HepG2 (cell line): ENCODE data around the gene MRGPRF. TPM values are rescaled to one million over a fixed set of nuclear protein-coding genes. Genes with fewer than 3 reads are reported as not detected.

ENCODE experiments used
- ATAC-seq: fragments of 200-7000 bp; cut with Tn5 transposase; 3 replicates; pipeline ENCODE4 v1.9.1; 2020; ENCODE audit warnings: mild to moderate bottlenecking, moderate library complexity
- BruUV-seq: library from RNA; stranded (reverse); fragments of 400-500 nt; replicated peaks from 2 replicates; lab custom pipeline; 2021; lab: Mats Ljungman, UMichigan
- CTCF ChIA-PET: fragments of 300-600 bp; formaldehyde crosslinking; extraction: SDS; loops from one replicate; lab custom pipeline; 2021; ENCODE audit warnings: low total read pairs, inconsistent platforms, low intra/inter-chr PET ratio; lab: Yijun Ruan, JAX
- POLR2A ChIA-PET: fragments of 350-600 bp; sonication (Branson Sonifier 250); formaldehyde crosslinking; loops from one replicate; lab custom pipeline; 2020; ENCODE audit warnings: antibody characterized with exemption, inconsistent platforms; lab: Yijun Ruan, JAX
- DNase-seq: peaks from one replicate; pipeline ENCODE4 v3.0.0-alpha.2; 2015; ENCODE audit warnings: low spot score
- FAIRE-seq: peaks from 3 replicates; lab custom pipeline; 2011; peaks lifted over from hg19 to GRCh38; lab: Jason Lieb, UNC
- H2AFZ ChIP-seq: one replicate; pipeline ENCODE4 v1.6.1; 2011; ENCODE audit warnings: low read length, inconsistent platforms
- H3K27ac ChIP-seq: fragments of 300-600 bp; 3 replicates; pipeline ENCODE4 v1.8.0; 2011; ENCODE audit warnings: mixed run types, mild to moderate bottlenecking, mixed read lengths, low read length, inconsistent platforms; ENCODE audit not compliant: insufficient read depth; ENCODE audit errors: extremely low read length
- H3K27me3 ChIP-seq, 2 experiments: fragments of 200-600 bp in 1 of 2; 2 replicates in 1 of 2; 3 replicates in 1 of 2; pipeline versions ENCODE4 v1.6.0 to v1.8.0; 2011; ENCODE audit warnings: low read length in 2 of 2, mild to moderate bottlenecking in 2 of 2, moderate library complexity in 2 of 2, inconsistent platforms in 1 of 2; ENCODE audit not compliant: insufficient read depth in 2 of 2, control insufficient read depth in 1 of 2
- H3K36me3 ChIP-seq, 2 experiments: fragments of 200-600 bp in 1 of 2; replicated peaks in 1 of 2; 2 replicates in 1 of 2; 3 replicates in 1 of 2; pipeline versions ENCODE4 v1.5.1 to v1.8.0; 2011; ENCODE audit warnings: low read length in 2 of 2, inconsistent platforms in 1 of 2; ENCODE audit not compliant: insufficient read depth in 2 of 2, control insufficient read depth in 1 of 2
- H3K4me1 ChIP-seq: 2 replicates; pipeline ENCODE4 v1.5.1; 2012; ENCODE audit warnings: low read length, inconsistent platforms; ENCODE audit not compliant: insufficient read depth
- H3K4me2 ChIP-seq: 2 replicates; pipeline ENCODE4 v1.6.0; 2011; ENCODE audit warnings: low read depth, low read length, inconsistent platforms
- H3K4me3 ChIP-seq, 3 experiments: fragments of 200-600 bp in 1 of 3; sonication (generic), shearing (Covaris generic) in 1 of 3; replicated peaks in 1 of 3; 2 replicates each; pipeline ENCODE4 v1.5.1; 2011 to 2016; ENCODE audit warnings: low read length in 3 of 3, inconsistent platforms in 2 of 3, low read depth in 2 of 3, mild to moderate bottlenecking in 2 of 3, control low read depth in 1 of 3, mixed read lengths in 1 of 3; ENCODE audit not compliant: insufficient read depth in 1 of 3
- H3K79me2 ChIP-seq: one replicate; pipeline ENCODE4 v1.6.1; 2011; ENCODE audit warnings: low read length, inconsistent platforms; ENCODE audit not compliant: insufficient read depth
- H3K9ac ChIP-seq: 2 replicates; pipeline ENCODE4 v1.6.0; 2011; ENCODE audit warnings: mild to moderate bottlenecking, low read depth, low read length, inconsistent platforms; ENCODE audit not compliant: insufficient read depth
- H3K9me3 ChIP-seq: 2 replicates; pipeline ENCODE4 v1.5.1; 2012; ENCODE audit warnings: mild to moderate bottlenecking, low read length
- H4K20me1 ChIP-seq: 2 replicates; pipeline ENCODE4 v1.6.0; 2011; ENCODE audit warnings: inconsistent platforms, mild to moderate bottlenecking, low read length, moderate library complexity; ENCODE audit not compliant: insufficient read depth
- AGO2 ChIP-seq: fragments of 200-400 bp; formaldehyde crosslinking; optimal IDR thresholded peaks from 2 replicates; pipeline ENCODE3; 2017; ENCODE audit warnings: mild to moderate bottlenecking, low read depth, low read length, moderate library complexity
- TBL1XR1 ChIP-seq: fragments of 150-350 bp; IDR thresholded peaks from 2 replicates; pipeline ENCODE4 v1.6.1; 2014; ENCODE audit warnings: borderline replicate concordance, low read length; ENCODE audit not compliant: partially characterized antibody
- ZNF550 ChIP-seq: sonication (generic); formaldehyde crosslinking; IDR thresholded peaks from 2 replicates; pipeline ENCODE4 v1.4.0; 2020; ENCODE audit warnings: mild to moderate bottlenecking, missing genetic modification reagents, borderline replicate concordance
- ZNF746 ChIP-seq: sonication (generic); formaldehyde crosslinking; IDR thresholded peaks from 2 replicates; pipeline ENCODE4 v1.8.0; 2022; ENCODE audit warnings: mild to moderate bottlenecking, missing genetic modification reagents
- ZNF878 ChIP-seq: sonication (generic); formaldehyde crosslinking; IDR thresholded peaks from 2 replicates; pipeline ENCODE4 v1.8.1; 2023; ENCODE audit warnings: mild to moderate bottlenecking, missing genetic modification reagents, moderate library complexity
- WGBS: methylation state at CpG from one replicate; pipeline ENCODE4 v1.1.6; 2017; ENCODE audit warnings: low lambda C conversion rate; 5-methylcytosine and 5-hydroxymethylcytosine counted together
- in situ Hi-C: cut with HindIII; loops from 2 replicates; pipeline ENCODE4 v1.10.0; 2017; ENCODE audit warnings: low pct_unique_long_range_greater_than_20kb; ENCODE audit not compliant: extremely low pct_ligation_motif_present
- intact Hi-C: fragments of 100-400 bp; cut with micrococcal nuclease; formaldehyde crosslinking; loops from one replicate; pipeline ENCODE4 v1.10.0; 2022; ENCODE audit not compliant: unreplicated experiment
- polyA plus RNA-seq, 8 experiments: library from polyadenylated mRNA; depleted of rRNA in 3 of 8; stranded (reverse) in 7 of 8; unstranded in 1 of 8; fragments of >200 nt; fragmentation: Illumina TruSeq in 4 of 8; extraction: Trizol in 4 of 8; gene quantifications; 2 replicates each; pipeline versions ENCODE4 v1.2.1 to v1.2.3, GENCODE V29; 2011 to 2016; ENCODE audit warnings: low read depth in 4 of 8, missing spikeins in 1 of 8, mixed read lengths in 1 of 8; ENCODE audit not compliant: insufficient read depth in 1 of 8
- total RNA-seq, 5 experiments: library from RNA; depleted of rRNA; stranded (reverse); fragments of >200 nt; fragmentation: Illumina TruSeq; extraction: Trizol; gene quantifications; 2 replicates each; pipeline ENCODE4 v1.2.3, GENCODE V29; 2016; ENCODE audit warnings: low read depth in 1 of 5
- TF ChIP-seq, protein P1 (sequence below): sonication (generic); formaldehyde crosslinking; IDR thresholded peaks from 2 replicates; pipeline ENCODE4 v1.4.0; 2020; ENCODE audit warnings: missing genetic modification reagents, mild to moderate bottlenecking, borderline replicate concordance
- TF ChIP-seq, protein P2 (sequence below): sonication (generic); formaldehyde crosslinking; IDR thresholded peaks from 2 replicates; pipeline ENCODE4 v1.5.0; 2020; ENCODE audit warnings: mild to moderate bottlenecking, missing genetic modification reagents
- TF ChIP-seq, protein P3 (sequence below): sonication (generic); formaldehyde crosslinking; IDR thresholded peaks from 2 replicates; pipeline ENCODE4 v1.8.0; 2022; ENCODE audit warnings: mild to moderate bottlenecking, missing genetic modification reagents, moderate library complexity
- TF ChIP-seq, protein P4 (sequence below): sonication (generic); formaldehyde crosslinking; IDR thresholded peaks from 2 replicates; pipeline ENCODE4 v1.4.0; 2020; ENCODE audit warnings: missing genetic modification reagents
- TF ChIP-seq, protein P5 (sequence below): sonication (generic); formaldehyde crosslinking; IDR thresholded peaks from 2 replicates; pipeline ENCODE4 v1.4.0; 2020; ENCODE audit warnings: missing genetic modification reagents

The MRGPRF gene
- total and polyA plus RNA-seq, 2 of the 13 experiments (the other 11 are each of a cell fraction or from before 2014, with no cell fraction given) = not detected

DNA sequence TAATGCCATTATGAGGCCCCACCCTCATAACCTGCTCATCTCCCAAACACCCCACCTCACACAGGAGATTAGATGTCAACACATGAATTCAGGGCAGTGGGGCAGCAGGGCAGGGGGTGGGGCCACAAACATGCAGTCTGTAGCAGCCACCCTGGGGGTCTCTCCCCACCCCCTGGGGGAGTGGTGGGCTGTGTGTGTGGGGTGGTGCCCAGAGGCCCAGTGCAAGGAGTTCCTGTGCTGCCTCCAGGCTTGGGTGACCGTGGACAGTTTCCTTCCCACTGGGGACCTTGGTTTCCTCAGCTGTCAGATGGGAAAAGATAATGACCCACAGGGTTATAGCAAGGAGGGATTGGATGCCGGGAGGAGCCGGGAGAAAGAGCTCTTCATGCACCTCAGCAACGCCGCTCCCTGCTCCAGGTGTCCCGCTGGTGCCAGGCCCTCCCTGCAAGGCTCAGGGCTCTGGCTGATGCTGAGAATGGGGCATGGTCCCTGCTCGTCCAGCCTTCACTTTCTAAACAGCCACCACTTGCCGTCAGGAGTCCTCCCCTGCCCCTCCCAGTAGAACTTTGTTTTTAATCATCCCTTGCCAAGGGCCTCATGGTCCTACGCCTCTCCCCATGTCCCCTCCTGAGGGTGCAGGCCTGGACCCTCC, 2.0 kb upstream of the MRGPRF start:
- Histone ChIP-seq H3K4me3 (no peak overlapping the region; a peak in 1 of 6 replicates), H3K27ac (no peak overlapping the region), H3K27me3 (peaks cover 15 to 45% of the 10 kb centered on the region in 2 experiments; a peak in 3 of 5 replicates), H3K9me3 (no peaks in the 10 kb centered on the region), H3K9ac (no peak overlapping the region), H3K79me2 (no peaks in the 10 kb centered on the region), H3K4me1 (peaks cover 22% of the 10 kb centered on the region), H3K4me2 (0 out of 2 replicates have a peak overlapping the region, but pooled peaks have one; percentile 51), H4K20me1 (no peaks in the 10 kb centered on the region), H3K36me3 (no peaks in the 10 kb centered on the region), H2AFZ (no peak overlapping the region)
- CTCF ChIA-PET = no interaction called here
- no TSS peak for BruUV-seq
- TF ChIP-seq AGO2 (no peak), ZNF878 (no peak), ZNF746 (CRISPR knock-in tag) (no peak), TBL1XR1 (no peak), ZNF550 (CRISPR knock-in tag) (no peak)
- TF ChIP-seq, protein P1, sequence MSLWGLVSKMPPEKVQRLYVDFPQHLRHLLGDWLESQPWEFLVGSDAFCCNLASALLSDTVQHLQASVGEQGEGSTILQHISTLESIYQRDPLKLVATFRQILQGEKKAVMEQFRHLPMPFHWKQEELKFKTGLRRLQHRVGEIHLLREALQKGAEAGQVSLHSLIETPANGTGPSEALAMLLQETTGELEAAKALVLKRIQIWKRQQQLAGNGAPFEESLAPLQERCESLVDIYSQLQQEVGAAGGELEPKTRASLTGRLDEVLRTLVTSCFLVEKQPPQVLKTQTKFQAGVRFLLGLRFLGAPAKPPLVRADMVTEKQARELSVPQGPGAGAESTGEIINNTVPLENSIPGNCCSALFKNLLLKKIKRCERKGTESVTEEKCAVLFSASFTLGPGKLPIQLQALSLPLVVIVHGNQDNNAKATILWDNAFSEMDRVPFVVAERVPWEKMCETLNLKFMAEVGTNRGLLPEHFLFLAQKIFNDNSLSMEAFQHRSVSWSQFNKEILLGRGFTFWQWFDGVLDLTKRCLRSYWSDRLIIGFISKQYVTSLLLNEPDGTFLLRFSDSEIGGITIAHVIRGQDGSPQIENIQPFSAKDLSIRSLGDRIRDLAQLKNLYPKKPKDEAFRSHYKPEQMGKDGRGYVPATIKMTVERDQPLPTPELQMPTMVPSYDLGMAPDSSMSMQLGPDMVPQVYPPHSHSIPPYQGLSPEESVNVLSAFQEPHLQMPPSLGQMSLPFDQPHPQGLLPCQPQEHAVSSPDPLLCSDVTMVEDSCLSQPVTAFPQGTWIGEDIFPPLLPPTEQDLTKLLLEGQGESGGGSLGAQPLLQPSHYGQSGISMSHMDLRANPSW (CRISPR knock-in tag) = no peak
- TF ChIP-seq, protein P2, sequence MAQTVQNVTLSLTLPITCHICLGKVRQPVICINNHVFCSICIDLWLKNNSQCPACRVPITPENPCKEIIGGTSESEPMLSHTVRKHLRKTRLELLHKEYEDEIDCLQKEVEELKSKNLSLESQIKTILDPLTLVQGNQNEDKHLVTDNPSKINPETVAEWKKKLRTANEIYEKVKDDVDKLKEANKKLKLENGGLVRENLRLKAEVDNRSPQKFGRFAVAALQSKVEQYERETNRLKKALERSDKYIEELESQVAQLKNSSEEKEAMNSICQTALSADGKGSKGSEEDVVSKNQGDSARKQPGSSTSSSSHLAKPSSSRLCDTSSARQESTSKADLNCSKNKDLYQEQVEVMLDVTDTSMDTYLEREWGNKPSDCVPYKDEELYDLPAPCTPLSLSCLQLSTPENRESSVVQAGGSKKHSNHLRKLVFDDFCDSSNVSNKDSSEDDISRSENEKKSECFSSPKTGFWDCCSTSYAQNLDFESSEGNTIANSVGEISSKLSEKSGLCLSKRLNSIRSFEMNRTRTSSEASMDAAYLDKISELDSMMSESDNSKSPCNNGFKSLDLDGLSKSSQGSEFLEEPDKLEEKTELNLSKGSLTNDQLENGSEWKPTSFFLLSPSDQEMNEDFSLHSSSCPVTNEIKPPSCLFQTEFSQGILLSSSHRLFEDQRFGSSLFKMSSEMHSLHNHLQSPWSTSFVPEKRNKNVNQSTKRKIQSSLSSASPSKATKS = no peak
- TF ChIP-seq, protein P3, sequence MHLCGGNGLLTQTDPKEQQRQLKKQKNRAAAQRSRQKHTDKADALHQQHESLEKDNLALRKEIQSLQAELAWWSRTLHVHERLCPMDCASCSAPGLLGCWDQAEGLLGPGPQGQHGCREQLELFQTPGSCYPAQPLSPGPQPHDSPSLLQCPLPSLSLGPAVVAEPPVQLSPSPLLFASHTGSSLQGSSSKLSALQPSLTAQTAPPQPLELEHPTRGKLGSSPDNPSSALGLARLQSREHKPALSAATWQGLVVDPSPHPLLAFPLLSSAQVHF (CRISPR knock-in tag) = no peak
- TF ChIP-seq, protein P4, sequence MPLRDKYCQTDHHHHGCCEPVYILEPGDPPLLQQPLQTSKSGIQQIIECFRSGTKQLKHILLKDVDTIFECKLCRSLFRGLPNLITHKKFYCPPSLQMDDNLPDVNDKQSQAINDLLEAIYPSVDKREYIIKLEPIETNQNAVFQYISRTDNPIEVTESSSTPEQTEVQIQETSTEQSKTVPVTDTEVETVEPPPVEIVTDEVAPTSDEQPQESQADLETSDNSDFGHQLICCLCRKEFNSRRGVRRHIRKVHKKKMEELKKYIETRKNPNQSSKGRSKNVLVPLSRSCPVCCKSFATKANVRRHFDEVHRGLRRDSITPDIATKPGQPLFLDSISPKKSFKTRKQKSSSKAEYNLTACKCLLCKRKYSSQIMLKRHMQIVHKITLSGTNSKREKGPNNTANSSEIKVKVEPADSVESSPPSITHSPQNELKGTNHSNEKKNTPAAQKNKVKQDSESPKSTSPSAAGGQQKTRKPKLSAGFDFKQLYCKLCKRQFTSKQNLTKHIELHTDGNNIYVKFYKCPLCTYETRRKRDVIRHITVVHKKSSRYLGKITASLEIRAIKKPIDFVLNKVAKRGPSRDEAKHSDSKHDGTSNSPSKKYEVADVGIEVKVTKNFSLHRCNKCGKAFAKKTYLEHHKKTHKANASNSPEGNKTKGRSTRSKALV (CRISPR knock-in tag) = no peak
- TF ChIP-seq, protein P5, sequence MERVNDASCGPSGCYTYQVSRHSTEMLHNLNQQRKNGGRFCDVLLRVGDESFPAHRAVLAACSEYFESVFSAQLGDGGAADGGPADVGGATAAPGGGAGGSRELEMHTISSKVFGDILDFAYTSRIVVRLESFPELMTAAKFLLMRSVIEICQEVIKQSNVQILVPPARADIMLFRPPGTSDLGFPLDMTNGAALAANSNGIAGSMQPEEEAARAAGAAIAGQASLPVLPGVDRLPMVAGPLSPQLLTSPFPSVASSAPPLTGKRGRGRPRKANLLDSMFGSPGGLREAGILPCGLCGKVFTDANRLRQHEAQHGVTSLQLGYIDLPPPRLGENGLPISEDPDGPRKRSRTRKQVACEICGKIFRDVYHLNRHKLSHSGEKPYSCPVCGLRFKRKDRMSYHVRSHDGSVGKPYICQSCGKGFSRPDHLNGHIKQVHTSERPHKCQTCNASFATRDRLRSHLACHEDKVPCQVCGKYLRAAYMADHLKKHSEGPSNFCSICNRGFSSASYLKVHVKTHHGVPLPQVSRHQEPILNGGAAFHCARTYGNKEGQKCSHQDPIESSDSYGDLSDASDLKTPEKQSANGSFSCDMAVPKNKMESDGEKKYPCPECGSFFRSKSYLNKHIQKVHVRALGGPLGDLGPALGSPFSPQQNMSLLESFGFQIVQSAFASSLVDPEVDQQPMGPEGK (CRISPR knock-in tag) = no peak
- FAIRE-seq = no peak
- POLR2A ChIA-PET = no interaction called here
- WGBS = 21% methylated on average over 5 of the region's 9 CpGs
- no peak for ATAC-seq
- in situ Hi-C loops (no loop called here), intact Hi-C loops (no loop called here)
- no peak for DNase-seq
